Skin epidermis (tissue), 12 donors: Measurements from ENCODE around the gene IL1RAPL1.

Experiments
- H3K27ac ChIP-seq, 21 experiments: fragments of 200-600 bp; sonication (generic) in 11 of 21; one replicate each; pipeline ENCODE4 v1.5.0; 2020; ENCODE audit warnings: mild to moderate bottlenecking in 3 of 21, inconsistent platforms in 2 of 21, moderate library complexity in 2 of 21
- H3K4me3 ChIP-seq, 7 experiments: fragments of 200-600 bp; sonication (generic) in 2 of 7; one replicate each; pipeline ENCODE4 v1.5.0; 2020; ENCODE audit warnings: inconsistent platforms in 2 of 7, mild to moderate bottlenecking in 2 of 7, moderate library complexity in 1 of 7

IL1RAPL1 gene

DNA sequence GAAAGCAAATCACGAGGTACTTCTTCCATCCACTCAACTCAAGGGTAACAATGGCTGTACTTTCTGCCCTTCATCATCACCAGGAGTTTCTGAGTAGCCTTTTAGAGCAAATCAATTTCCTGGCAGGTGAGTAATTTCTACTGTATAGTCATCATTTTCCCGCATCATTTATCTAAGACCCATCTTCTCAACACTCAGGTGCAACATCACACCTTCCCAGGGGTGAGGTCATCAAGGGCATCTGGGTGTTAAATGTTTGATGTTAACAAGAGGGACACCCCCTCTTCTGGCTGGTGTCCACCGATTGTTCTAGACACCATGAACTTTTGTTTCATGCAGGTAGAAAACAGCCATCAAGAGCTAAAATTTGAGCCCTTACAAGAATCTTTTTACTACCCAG, 1314.8 kb downstream of the IL1RAPL1 start:
- Histone ChIP-seq H3K4me3 (no peak overlapping the region), H3K27ac (no peak overlapping the region)

DNA sequence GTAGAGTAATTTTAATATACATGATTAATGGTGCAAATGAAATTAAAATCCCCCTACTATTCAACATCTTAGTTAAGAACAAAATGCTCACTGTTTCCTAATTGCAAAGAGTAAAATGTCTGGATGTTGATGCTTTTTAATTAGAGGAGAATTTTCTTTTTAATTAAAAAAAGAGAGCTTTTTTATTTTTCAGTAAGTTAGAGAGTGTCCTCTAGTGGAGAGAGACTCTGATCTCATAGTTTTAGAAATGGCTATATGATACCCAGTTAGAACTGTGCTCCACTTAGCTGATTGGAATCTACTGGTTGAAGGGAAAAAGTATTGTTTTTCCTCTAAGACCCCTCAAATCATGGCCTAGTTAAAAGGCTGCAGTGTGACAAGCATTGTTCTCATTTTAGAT, 1316.1 kb downstream of the IL1RAPL1 start:
- no peak overlapping the region for H3K27ac ChIP-seq
- H3K4me3 ChIP-seq, result no peak overlapping the region

DNA sequence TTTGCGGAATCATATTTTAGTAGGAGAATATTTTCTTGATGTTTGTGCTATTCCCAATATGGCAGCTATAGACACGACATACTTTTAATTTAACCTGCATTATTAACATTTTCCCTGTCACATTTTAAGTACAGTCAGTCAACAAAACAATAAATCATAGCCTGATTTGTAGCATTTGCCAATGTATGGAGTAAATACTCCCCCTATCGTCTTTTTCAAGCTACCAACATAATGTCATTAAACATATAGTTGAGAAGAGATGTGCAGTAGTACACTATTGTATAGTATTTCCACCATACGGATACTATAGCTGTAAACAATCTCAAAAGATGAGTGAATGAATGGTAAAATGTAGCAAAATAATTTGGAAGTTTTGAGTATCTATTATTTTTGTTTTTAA, 1324.4 kb downstream of the IL1RAPL1 start:
- Histone ChIP-seq H3K4me3 (no peak overlapping the region), H3K27ac (no peak overlapping the region)

DNA sequence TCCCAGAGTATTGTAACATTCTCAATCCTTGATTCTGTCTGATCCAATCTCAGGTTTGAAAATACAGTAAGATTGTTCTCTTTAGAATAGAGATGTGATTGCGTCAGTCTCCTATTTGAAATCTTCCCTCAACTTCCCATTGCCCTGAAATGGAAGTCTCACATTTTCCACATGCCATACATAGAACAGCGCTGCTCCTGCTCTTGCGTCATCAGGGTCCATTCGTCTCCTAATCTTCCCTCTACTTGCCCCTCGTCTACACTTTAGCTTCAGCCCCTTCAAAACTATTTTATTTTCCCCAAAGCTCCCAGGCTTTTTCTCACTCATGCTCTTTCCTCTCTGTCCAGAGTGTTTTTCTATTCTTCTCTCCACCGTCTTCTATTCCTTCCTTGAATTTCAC, 1326.4 kb downstream of the IL1RAPL1 start:
- no peak overlapping the region for H3K27ac ChIP-seq
- H3K4me3 ChIP-seq, result no peak overlapping the region

DNA sequence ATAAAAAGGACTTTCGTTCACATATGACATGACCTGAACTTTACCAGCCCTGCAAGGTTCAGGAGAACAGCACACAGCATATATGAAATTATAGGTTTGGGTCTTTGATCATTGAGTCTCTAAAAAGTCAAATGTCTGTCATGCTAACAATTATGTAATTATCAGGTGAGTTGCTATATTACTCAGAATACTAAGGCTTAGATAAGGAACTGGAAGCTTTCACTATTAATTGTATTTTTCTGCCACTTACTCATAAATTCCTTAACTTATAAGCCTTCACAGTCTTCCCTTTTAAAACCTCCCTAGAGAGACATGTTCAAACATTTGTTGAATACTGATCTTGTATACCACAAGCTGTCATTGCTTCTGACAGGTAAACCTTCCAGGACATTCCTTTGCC, 1335.4 kb downstream of the IL1RAPL1 start:
- no peak overlapping the region for H3K27ac ChIP-seq
- H3K4me3 ChIP-seq, result no peak overlapping the region

DNA sequence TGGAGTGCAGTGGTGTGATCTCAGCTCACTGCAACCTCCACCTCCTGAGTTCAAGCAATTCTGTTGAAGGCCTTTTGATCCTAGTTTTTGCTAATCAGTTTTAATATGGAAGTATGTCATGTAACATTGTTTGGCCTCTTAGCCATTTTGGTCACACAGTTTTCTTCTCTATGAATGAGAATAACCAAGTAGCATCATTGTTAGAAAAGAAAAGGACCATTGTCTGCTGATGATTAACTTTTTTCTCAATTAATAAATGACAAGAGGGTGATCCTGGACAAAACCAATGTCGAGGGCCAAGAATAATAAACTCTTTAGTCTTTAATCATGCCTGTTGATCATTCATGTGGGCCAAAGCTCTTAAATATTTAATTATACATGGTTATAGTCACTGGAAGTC, 1338.8 kb downstream of the IL1RAPL1 start:
- Histone ChIP-seq H3K4me3 (no peak overlapping the region), H3K27ac (no peak overlapping the region)

DNA sequence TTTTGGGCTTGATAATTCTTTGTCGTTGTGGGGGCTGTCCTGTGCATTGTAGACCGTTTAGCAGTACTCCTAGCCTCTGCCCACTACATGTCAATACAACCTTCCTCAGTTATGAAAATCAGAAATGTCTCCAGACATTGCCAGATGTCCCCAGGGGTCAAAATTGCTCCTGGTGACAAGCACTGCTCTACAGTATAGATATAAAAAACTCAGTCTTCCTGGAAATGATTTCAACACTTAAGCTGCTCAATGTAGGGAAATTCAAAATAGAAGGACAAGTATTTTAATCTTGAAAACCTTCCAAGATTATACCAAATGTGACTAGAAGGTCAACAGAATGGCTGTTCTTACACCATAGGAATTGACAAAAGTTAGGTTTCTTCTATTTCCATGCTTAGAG, 1339.4 kb downstream of the IL1RAPL1 start:
- H3K27ac ChIP-seq, result no peak overlapping the region
- H3K4me3 ChIP-seq, result no peak overlapping the region

DNA sequence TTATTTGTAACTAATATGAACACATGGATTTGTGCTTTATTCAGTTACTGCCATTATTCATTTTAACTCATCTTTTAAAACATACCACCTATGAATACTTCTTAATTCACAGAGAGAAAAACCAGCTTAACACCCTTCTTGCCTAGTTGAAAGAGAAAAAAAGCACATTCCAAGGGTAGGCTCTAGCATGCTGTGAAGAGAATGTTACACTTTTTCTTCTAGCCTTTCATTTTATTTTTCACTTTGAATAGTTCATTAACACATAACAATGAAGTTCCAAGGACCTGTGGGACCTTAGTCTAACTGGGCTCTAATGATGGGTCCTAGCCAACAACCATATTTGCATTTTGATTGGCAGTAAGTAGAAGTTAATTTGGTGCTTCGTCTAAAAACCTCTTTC, 1348.2 kb downstream of the IL1RAPL1 start:
- no peak overlapping the region for H3K4me3 ChIP-seq
- no peak overlapping the region for H3K27ac ChIP-seq

DNA sequence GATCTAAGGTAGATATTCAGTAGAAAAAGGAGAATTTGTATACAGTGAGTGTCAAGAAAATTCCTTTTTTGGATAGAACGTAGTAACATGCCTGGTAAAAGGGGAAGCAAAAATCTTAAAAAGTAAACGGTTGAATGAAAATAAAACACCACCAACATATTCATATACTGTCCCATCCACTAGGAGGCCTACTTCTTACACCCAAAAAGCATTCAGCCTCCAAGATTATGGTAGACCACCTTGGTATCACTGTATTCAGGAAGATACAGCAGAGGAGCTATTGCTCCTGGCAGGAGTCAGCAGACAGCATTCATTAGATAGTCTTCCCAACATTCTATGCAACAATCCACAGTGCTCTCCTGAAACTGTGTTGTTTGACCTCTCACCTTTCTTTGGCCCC, 1353.5 kb downstream of the IL1RAPL1 start:
- no peak overlapping the region for H3K4me3 ChIP-seq
- H3K27ac ChIP-seq, result no peak overlapping the region

DNA sequence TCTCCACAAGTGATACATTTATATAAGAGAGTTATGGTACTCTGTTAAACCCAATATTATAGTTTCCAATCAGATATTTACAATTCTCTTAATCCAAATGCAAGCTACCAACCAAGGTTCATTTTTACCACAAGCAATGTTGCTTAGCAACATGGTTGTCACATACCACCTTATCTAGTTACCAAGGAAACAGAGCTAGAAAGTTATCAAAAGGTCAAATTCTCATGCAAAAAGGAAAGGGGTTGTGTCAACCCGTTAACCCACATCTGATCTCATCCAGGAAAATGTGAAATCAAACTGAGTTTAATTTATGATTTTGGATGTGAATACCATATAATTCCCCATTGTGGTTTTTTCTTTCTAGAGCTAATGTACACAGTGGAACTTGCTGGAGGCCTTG, 1354.0 kb downstream of the IL1RAPL1 start:
- H3K27ac ChIP-seq, result no peak overlapping the region
- H3K4me3 ChIP-seq, result no peak overlapping the region

DNA sequence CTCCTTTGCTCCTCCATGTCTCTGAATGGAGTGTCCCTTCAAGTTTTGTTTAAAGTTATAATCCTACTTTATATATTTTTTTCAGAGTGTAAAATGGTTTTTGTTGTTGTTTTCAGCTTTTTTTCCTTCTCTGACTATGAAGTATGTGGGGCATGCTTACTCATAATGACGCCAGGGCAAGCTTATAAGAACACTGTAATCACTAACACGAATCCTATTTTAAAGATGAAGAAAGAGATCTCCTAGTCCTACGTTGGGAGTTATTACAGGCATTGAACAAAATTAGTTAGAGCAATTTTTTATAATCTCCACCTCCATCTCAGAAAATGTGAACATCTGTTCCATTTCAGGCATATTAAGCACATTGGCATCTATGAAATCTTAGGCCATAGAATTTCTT, 1360.0 kb downstream of the IL1RAPL1 start:
- H3K27ac ChIP-seq, result no peak overlapping the region

DNA sequence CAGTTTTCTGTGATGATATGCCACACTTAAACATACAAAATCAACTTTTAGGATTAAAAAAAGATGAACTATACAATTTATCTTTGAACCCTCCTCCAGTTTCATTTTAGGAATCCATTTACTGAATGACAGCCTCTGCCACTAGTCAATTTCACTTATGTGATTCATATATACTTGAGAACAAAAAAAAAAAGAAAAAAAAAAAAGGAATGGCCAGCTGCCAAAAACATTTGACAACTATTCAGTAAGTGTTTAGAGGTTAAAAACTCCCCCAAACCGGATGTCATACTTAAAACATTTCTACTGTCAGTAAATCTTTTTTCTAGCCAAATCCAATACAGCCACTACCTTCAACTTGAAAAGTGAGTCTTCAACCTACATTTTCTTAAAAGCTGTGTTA, 1361.4 kb downstream of the IL1RAPL1 start:
- Histone ChIP-seq H3K27ac (no peak overlapping the region), H3K4me3 (no peak overlapping the region)

More for the DNA sequence above, 1360.0 kb downstream of the IL1RAPL1 start:
- no peak overlapping the region for H3K4me3 ChIP-seq

DNA sequence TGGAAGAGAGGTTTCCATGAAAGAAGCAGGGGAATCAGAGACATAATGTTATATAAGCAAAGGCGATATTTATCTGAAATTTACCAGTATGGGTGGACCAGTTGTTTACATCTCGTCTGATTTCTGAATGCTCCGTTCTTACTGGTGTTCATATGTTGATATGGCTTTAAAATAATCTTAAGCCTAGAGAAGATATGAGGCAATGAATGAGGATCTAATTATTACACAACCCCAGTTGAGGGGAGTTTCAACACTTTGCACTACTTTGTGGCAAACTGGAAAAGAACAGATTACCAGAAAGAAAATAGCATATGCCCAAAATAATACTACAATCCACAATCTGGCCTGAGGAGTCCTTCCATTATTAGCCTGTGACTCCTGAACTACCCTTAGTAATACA, 1364.8 kb downstream of the IL1RAPL1 start:
- Histone ChIP-seq H3K4me3 (no peak overlapping the region), H3K27ac (no peak overlapping the region)

DNA sequence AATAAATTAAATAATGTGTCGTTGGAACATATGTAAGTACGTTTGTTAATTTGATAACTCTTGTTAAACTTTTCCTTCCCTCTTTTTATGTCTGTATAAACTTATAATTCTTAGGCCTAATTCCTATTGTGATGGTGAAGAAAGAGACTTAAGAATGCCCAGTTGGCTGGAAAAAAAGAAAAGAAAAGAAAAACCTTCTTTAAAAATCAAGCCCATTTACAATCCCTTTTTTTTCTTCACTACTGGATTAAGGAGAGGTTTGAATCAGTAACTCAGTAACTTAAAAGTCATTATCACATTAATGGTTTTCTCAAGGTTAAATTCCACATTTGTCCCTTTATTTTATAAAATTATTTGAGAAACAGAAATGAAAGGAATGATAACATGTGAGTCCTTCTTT, 1374.8 kb downstream of the IL1RAPL1 start:
- Histone ChIP-seq H3K4me3 (no peak overlapping the region), H3K27ac (no peak overlapping the region)

DNA sequence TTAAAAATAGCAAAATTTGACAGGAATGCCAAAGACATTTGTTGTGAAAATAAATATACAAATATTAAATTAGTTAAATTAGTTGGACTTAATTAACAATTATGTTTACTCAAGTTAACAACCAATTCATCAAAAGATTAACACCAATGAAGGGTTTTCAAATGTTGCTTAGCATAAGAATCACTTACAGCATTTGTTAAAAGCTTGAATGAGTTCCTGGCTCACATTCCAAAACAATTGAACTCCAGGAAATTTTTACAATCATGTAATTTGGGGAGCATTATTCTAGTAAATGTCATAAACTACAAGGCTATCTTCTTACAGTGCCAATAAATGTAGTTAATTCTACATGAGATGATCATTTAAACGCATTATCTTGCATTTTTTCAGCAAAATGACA, 1378.4 kb downstream of the IL1RAPL1 start:
- Histone ChIP-seq H3K4me3 (no peak overlapping the region), H3K27ac (no peak overlapping the region)

DNA sequence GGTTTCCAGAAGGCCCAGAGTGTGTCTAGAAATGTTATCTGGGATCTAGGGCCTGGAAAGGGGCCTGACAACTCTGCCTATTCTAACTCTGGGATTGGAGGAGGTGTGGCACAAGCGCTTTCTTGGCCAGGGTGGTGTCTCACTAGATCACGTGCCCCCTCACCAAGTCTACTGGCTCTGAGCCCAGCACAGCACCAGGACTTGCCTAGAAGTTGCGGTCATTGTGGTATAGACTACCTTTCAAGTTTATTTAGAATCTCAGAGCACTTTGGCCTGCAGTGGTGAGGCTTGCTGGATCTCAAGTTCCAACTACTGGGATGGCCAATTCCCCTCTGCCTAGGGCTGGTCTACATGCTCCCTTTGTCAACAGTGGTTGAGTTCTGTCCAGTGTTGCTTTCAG, 1404.8 kb downstream of the IL1RAPL1 start:
- no peak overlapping the region for H3K4me3 ChIP-seq

DNA sequence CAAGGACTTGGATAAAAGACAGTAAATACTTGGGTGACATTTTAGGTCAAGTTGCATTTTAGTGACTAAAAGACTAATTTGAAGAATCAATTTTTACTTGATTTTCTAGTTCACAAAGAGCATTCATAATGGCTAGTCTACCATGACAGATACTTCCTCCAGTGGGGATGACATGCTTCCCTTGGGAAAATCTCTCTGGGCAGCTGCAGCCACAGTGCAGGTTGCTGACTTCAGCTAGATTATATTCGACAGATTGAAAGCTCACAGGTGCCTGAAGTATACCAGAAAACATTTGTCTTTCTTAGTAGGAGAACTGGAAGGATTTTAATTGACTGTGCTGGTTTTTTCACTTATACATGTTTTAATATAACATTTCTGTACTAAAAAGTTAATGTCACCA, 1418.6 kb downstream of the IL1RAPL1 start:
- H3K27ac ChIP-seq, result no peak overlapping the region
- no peak overlapping the region for H3K4me3 ChIP-seq

More for the DNA sequence above, 1404.8 kb downstream of the IL1RAPL1 start:
- H3K27ac ChIP-seq, result no peak overlapping the region
